Kidney (tissue), 14 donors: ENCODE results near the gene DIP2A. TPM values are rescaled to one million over a fixed set of nuclear protein-coding genes. Genes with fewer than 3 reads are reported as not detected.

Source experiments
- DNase-seq, 5 donors: peaks; one replicate each; pipeline ENCODE4 v3.0.0-alpha.2; 2013 to 2020
- FAIRE-seq: peaks from 2 replicates; lab custom pipeline; 2012; peaks lifted over from hg19 to GRCh38; lab: Jason Lieb, UNC
- H3K27ac ChIP-seq, 2 donors: one replicate each; pipeline ENCODE4 v1.7.0; 2013; ENCODE audit warnings: low read depth in 2 of 2, low read length in 2 of 2, inconsistent platforms in 1 of 2
- H3K27me3 ChIP-seq: one replicate; pipeline ENCODE4 v1.7.1; 2013; ENCODE audit warnings: low read length, inconsistent platforms; ENCODE audit not compliant: control insufficient read depth, insufficient read depth
- H3K36me3 ChIP-seq, 3 donors: one replicate each; pipeline versions ENCODE4 v1.7.0 to v1.7.1; 2013; ENCODE audit warnings: low read length in 3 of 3, control low read depth in 1 of 3, inconsistent platforms in 1 of 3; ENCODE audit not compliant: insufficient read depth in 3 of 3, control insufficient read depth in 2 of 3
- H3K4me1 ChIP-seq, 3 donors: one replicate each; pipeline versions ENCODE4 v1.7.0 to v1.7.1; 2013; ENCODE audit warnings: low read length in 3 of 3, inconsistent platforms in 1 of 3, low read depth in 1 of 3; ENCODE audit not compliant: control insufficient read depth in 2 of 3, insufficient read depth in 2 of 3
- H3K4me3 ChIP-seq, 3 donors: one replicate each; pipeline versions ENCODE4 v1.7.0 to v1.8.1; 2013; ENCODE audit warnings: low read length in 3 of 3, control low read depth in 1 of 3, inconsistent platforms in 1 of 3
- H3K9ac ChIP-seq, 3 donors: one replicate each; pipeline versions ENCODE4 v1.7.0 to v1.7.1; 2013; ENCODE audit warnings: low read length in 3 of 3, control low read depth in 1 of 3, inconsistent platforms in 1 of 3
- H3K9me3 ChIP-seq, 3 donors: one replicate each; pipeline versions ENCODE4 v1.7.0 to v1.7.1; 2013; ENCODE audit warnings: low read length in 3 of 3, control low read depth in 1 of 3, inconsistent platforms in 1 of 3; ENCODE audit not compliant: control insufficient read depth in 2 of 3, insufficient read depth in 1 of 3
- CTCF ChIP-seq: IDR thresholded peaks from 3 replicates; pipeline ENCODE4 v1.5.1; 2012; ENCODE audit warnings: mild to moderate bottlenecking, moderate library complexity, borderline replicate concordance; ENCODE audit not compliant: insufficient read depth; ENCODE audit errors: extremely low read depth
- intact Hi-C: fragments of 100-400 bp; cut with DNase I; formaldehyde crosslinking; loops from one replicate; pipeline ENCODE4 v1.11.1; 2022
- polyA plus RNA-seq: library from polyadenylated mRNA; stranded (reverse); fragments of 350-450 nt; fragmentation: Illumina TruSeq; extraction: RNeasy Lipid Tissue Mini Kit (QIAGEN cat#74804); gene quantifications from one replicate; pipeline ENCODE4 v1.2.3, GENCODE V29; 2014; ENCODE audit warnings: low read depth, low replicate concordance; ENCODE audit not compliant: insufficient read depth
- total RNA-seq: library from RNA; stranded (reverse); fragmentation: NEBNext Ultra II Directional; extraction: Animal tissue kit (Norgen Biotek cat#: 25700); gene quantifications from one replicate; pipeline ENCODE4 v1.2.1, GENCODE V29; 2021
- donor health status: control.
- donor health status: control.
- donor health status: control.
- donor health status: control.
- donor health status: control.
- donor health status: DM: yes; HTN: yes; CAD: no.
- donor health status: Normal renal cell carcinoma (clear cell type).

DIP2A gene
- total and polyA plus RNA-seq, 2 donors from 2014 or later, result 8.7 to 36.5 TPM

- Histone ChIP-seq H3K27ac (no peak overlapping the region), H3K27me3 (no peaks in the 10 kb centered on the region), H3K36me3 (no peaks in the 10 kb centered on the region), H3K4me1 (peaks cover 0 to 2% (median 0%) of the 10 kb centered on the region in 3 donors), H3K4me3 (no peak overlapping the region), H3K9ac (no peak overlapping the region), H3K9me3 (no peaks in the 10 kb centered on the region)
- TF ChIP-seq CTCF, result no peak
- FAIRE-seq, result no peak
- intact Hi-C loops, result no loop called here
- no peak for DNase-seq
These were observed 9.6 kb downstream of the DIP2A start for GRCh38 chr21:46468108-46468774.

- intact Hi-C loops, result no loop called here
- Histone ChIP-seq H3K4me3 (no peak overlapping the region), H3K27me3 (no peaks in the 10 kb centered on the region), H3K4me1 (peaks cover 0 to 2% (median 0%) of the 10 kb centered on the region in 3 donors), H3K27ac (no peak overlapping the region), H3K9me3 (no peaks in the 10 kb centered on the region), H3K9ac (no peak overlapping the region), H3K36me3 (no peaks in the 10 kb centered on the region)
- FAIRE-seq (no peak), DNase-seq (no peak)
- TF ChIP-seq CTCF, result no peak
These were observed 10.6 kb downstream of the DIP2A start for GRCh38 chr21:46469275-46469674.

GRCh38 chr21:46471514-46471913 lies 12.8 kb downstream of the DIP2A start:
- no peaks in the 10 kb centered on the region for H3K9me3 ChIP-seq
- no peaks in the 10 kb centered on the region for H3K36me3 ChIP-seq
- no peaks in the 10 kb centered on the region for H3K27me3 ChIP-seq
- intact Hi-C loops, result no loop called here
- H3K4me3 ChIP-seq, result no peak overlapping the region
- no peak for TF ChIP-seq CTCF
- no peak for DNase-seq
- H3K4me1 ChIP-seq, result peaks cover 0 to 2% (median 0%) of the 10 kb centered on the region in 3 donors
- no peak overlapping the region for H3K27ac ChIP-seq
- H3K9ac ChIP-seq, result no peak overlapping the region
- no peak for FAIRE-seq
